OCI-LY3 (cell line): ENCODE results near the gene ARSA.

Experiments used
- CTCF ChIP-seq: fragments of 200-600, 300-600 bp; sonication (generic); IDR thresholded peaks from 2 replicates; pipeline ENCODE4 v1.5.1; 2014; ENCODE audit warnings: antibody characterized with exemption, low read length, low read depth
- EZH2phosphoT487 ChIP-seq: fragments of 200-600 bp; shearing (Covaris generic); IDR thresholded peaks from 2 replicates; pipeline ENCODE4 v1.6.1; 2018; ENCODE audit warnings: antibody characterized with exemption, mixed run types, low read depth

- TF ChIP-seq CTCF (no peak), EZH2phosphoT487 (no peak)
These were observed 5.1 kb upstream of the ARSA start for GRCh38 chr22:50633086-50633485.
